Neutrophil (primary cell): Measurements from ENCODE around the gene PCDHGA1.

ENCODE experiments used
- H3K27ac ChIP-seq: fragments of 200-600 bp; sonication (generic); 2 replicates; pipeline ENCODE4 v1.5.1; 2016; ENCODE audit warnings: mild to moderate bottlenecking, moderate library complexity
- H3K27me3 ChIP-seq: fragments of 200-600 bp; sonication (generic); 2 replicates; pipeline ENCODE4 v1.6.0; 2016; ENCODE audit warnings: mild to moderate bottlenecking
- H3K36me3 ChIP-seq: fragments of 200-600 bp; sonication (generic); 2 replicates; pipeline ENCODE4 v1.5.1; 2017
- H3K4me1 ChIP-seq, 2 experiments: fragments of 200-600 bp in 1 of 2; sonication (generic) in 1 of 2; 1 replicate in 1 of 2; 2 replicates in 1 of 2; pipeline versions ENCODE4 v1.5.1 to v1.6.1; 2013 to 2016; ENCODE audit warnings: low read depth in 1 of 2, low read length in 1 of 2, mild to moderate bottlenecking in 1 of 2, moderate library complexity in 1 of 2; ENCODE audit not compliant: control insufficient read depth in 1 of 2, insufficient read depth in 1 of 2
- H3K4me3 ChIP-seq, 2 experiments: fragments of 200-600 bp in 1 of 2; sonication (generic) in 1 of 2; 1 replicate in 1 of 2; 2 replicates in 1 of 2; pipeline ENCODE4 v1.5.1; 2013 to 2016; ENCODE audit warnings: low read depth in 1 of 2, low read length in 1 of 2, mild to moderate bottlenecking in 1 of 2, moderate library complexity in 1 of 2
- H3K9me3 ChIP-seq: fragments of 200-600 bp; sonication (generic); 2 replicates; pipeline ENCODE4 v1.5.1; 2016
- CTCF ChIP-seq: fragments of 200-600 bp; sonication (generic); IDR thresholded peaks from 2 replicates; pipeline ENCODE4 v1.5.1; 2016; ENCODE audit warnings: antibody characterized with exemption

Gene PCDHGA1

GRCh38 chr5:141532726-141533125 is 202.4 kb downstream of the PCDHGA1 start:
- no peak overlapping the region for H3K4me3 ChIP-seq
- H3K27me3 ChIP-seq, result no peaks in the 10 kb centered on the region
- no peaks in the 10 kb centered on the region for H3K9me3 ChIP-seq
- no peak for TF ChIP-seq CTCF
- peaks cover 89% of the 10 kb centered on the region for H3K36me3 ChIP-seq
- H3K4me1 ChIP-seq, result no peaks in the 10 kb centered on the region
- no peak overlapping the region for H3K27ac ChIP-seq

DNA sequence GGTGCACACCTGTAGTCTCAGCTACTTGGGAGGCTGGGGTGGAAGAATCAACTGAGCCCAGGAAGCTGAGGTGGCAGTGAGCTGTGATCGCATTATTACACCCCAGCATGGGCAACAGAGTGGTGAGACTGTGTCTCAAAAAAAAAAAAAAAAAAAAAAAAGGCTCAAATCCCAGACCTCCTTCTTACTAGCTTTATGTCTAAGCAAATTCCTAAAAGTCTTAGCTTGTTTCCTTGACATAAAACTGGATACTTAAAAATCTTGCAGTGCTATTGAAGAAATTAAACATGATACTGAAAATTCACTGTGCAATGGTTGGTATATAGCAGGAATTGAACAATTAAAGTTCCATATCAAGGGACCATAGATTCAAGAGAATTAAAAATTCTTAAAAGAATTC is 203.6 kb downstream of the PCDHGA1 start:
- no peaks in the 10 kb centered on the region for H3K27me3 ChIP-seq
- H3K4me3 ChIP-seq, result no peak overlapping the region
- TF ChIP-seq CTCF, result no peak
- no peak overlapping the region for H3K27ac ChIP-seq
- no peaks in the 10 kb centered on the region for H3K9me3 ChIP-seq
- no peaks in the 10 kb centered on the region for H3K4me1 ChIP-seq
- peaks cover 84% of the 10 kb centered on the region for H3K36me3 ChIP-seq

DNA sequence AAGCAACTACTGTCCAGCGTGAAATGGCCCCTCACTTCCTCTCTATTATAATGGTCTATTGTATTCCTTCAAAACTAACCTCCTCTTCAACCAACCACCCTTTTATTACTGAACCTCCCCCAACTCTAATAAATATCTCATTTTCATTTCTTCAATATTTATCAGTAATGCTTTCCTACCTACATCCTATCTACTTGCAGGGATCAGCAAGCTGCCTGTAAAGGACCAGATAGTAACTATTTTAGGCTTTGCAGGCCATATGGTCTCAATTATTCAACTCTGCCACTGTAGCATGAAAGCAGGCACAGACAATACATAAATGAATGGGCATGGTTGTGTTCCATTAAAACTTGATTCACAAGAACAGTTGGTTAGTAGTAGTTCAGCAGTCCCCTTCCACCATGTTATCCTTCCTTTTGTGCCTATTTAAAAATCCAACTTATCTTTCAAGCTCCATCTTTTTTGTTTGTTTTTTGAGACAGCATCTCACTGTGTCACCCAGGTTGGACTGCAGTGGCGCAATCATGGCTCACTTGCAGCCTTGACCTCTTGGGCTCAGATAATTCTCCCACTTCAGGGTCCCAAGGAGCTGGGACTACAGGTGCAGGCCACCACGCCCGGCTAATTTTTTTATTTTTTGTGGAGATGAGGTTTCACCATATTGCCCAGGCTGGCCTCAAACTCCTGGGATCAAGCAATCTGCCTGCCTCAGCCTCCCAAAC is 204.3 kb downstream of the PCDHGA1 start:
- Histone ChIP-seq H3K9me3 (no peaks in the 10 kb centered on the region), H3K27ac (no peak overlapping the region), H3K36me3 (peaks cover 79% of the 10 kb centered on the region), H3K4me1 (no peaks in the 10 kb centered on the region), H3K4me3 (no peak overlapping the region), H3K27me3 (no peaks in the 10 kb centered on the region)
- no peak for TF ChIP-seq CTCF

- Histone ChIP-seq H3K9me3 (no peaks in the 10 kb centered on the region), H3K4me3 (no peak overlapping the region), H3K4me1 (no peaks in the 10 kb centered on the region), H3K36me3 (peaks cover 45% of the 10 kb centered on the region), H3K27ac (no peak overlapping the region), H3K27me3 (no peaks in the 10 kb centered on the region)
- no peak for TF ChIP-seq CTCF
Measured at GRCh38 chr5:141543053-141543452, 212.7 kb downstream of the PCDHGA1 start.

DNA sequence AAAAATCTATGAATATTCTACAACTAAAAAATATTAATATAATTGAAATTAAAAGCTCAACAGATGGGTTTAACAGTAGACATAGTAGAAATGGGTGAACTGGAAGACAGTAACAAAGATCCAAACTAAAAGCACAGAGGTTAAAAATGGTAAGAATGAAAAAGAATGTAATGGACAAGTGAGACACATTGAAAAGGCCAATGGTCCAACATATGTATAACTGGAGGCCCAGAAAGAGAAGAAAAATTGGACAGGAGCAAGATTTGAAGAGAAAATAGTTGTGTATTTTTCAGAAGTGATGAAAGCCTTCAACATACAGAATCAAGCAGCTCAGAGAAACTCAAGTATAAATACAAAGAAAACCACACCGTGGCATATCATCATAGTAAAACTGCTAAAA is 217.2 kb downstream of the PCDHGA1 start:
- Histone ChIP-seq H3K36me3 (peaks cover 26% of the 10 kb centered on the region), H3K4me3 (no peak overlapping the region), H3K27ac (no peak overlapping the region), H3K4me1 (no peaks in the 10 kb centered on the region), H3K9me3 (no peaks in the 10 kb centered on the region), H3K27me3 (no peaks in the 10 kb centered on the region)
- TF ChIP-seq CTCF, result no peak

- no peak for TF ChIP-seq CTCF
- Histone ChIP-seq H3K27me3 (no peaks in the 10 kb centered on the region), H3K36me3 (peaks cover 26% of the 10 kb centered on the region)
Measured at GRCh38 chr5:141547921-141548320, 217.6 kb downstream of the PCDHGA1 start.

More at GRCh38 chr5:141547921-141548320, 217.6 kb downstream of the PCDHGA1 start:
- H3K4me3 ChIP-seq, result no peak overlapping the region
- H3K4me1 ChIP-seq, result no peaks in the 10 kb centered on the region
- no peaks in the 10 kb centered on the region for H3K9me3 ChIP-seq
- no peak overlapping the region for H3K27ac ChIP-seq
